GM11168 (cell line): ENCODE results near the gene CFAP61.
"Not testable (repeated sequence)": the region's sequence is repeated elsewhere in the genome, so short reads cannot be mapped to it uniquely, and the experiment has no call there.

Experiments
- in situ Hi-C: fragments of 300-500 bp; cut with MboI; formaldehyde crosslinking; loops from one replicate; pipeline ENCODE4 v1.12.0; 2022; ENCODE audit warnings: low sequenced_read_pairs; ENCODE audit not compliant: unreplicated experiment

Gene CFAP61

GRCh38 chr20:20223981-20224380 is 171.6 kb downstream of the CFAP61 start:
- in situ Hi-C loops, result no loop called here

GRCh38 chr20:20224806-20225205 is 172.5 kb downstream of the CFAP61 start:
- in situ Hi-C loops, result no loop called here

- in situ Hi-C loops, result no loop called here
Observed at GRCh38 chr20:20225325-20226043, 173.2 kb downstream of the CFAP61 start.

DNA sequence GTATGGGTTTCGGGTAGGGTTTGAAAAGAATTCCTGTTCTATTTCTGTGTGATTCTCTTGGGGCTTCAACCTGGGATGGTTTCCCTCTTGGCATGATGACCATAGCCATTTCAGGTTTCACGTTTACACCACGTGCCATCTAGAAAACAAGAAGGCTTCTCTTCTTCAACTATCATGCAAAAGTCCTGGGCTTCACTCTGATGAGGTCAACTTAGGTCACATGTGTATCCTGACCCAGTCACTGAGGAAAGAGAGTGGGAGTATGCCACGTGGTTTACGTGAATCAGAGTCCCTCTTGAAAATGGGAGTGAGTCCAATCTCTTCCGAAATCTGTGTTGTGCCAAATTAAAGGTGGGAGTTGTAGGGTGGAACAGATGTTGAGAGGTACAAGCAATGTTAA is 174.2 kb downstream of the CFAP61 start:
- in situ Hi-C loops, result no loop called here

- in situ Hi-C loops, result no loop called here
Observed at GRCh38 chr20:20227013-20227571, 174.8 kb downstream of the CFAP61 start.

DNA sequence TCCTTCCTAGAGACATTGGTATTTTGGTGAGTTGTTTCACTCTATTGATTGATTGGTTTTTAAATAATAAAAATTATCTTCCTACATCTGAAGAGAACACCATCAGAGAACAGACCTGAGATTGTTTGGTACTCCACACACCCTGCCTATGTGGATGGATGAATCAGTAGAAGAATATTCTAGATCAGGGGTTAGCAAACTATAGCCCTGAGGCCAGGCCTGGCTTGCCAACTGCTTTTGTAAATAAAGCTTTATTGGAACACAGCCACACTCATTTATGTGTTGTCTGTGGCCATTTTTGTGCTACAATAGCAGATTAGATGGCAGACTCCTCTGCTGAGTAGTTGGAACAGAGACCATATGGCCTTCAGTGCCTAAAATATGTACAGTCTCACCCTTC is 176.0 kb downstream of the CFAP61 start:
- in situ Hi-C loops, result no loop called here

- in situ Hi-C loops, result no loop called here
Observed at GRCh38 chr20:20229595-20229994, 177.3 kb downstream of the CFAP61 start.

DNA sequence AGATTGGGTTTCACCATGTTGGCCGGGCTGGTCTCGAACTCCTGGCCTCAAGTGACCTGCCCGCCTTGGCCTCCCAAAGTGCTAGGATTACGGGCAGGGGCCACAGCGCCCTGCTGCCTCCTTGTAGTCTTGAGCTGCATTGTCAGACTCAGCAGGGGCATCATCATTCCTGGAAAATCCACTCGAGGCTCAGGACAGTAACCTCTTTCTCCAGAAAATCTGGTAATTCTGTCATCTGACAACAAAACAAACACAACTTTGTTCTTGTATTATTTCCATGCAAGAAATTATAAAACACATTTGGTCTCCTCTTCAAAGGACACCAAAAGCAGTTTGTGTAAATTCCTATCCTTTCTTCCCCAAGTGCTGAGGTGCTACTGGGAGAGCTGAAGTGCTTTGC is 178.4 kb downstream of the CFAP61 start:
- in situ Hi-C loops, result no loop called here

DNA sequence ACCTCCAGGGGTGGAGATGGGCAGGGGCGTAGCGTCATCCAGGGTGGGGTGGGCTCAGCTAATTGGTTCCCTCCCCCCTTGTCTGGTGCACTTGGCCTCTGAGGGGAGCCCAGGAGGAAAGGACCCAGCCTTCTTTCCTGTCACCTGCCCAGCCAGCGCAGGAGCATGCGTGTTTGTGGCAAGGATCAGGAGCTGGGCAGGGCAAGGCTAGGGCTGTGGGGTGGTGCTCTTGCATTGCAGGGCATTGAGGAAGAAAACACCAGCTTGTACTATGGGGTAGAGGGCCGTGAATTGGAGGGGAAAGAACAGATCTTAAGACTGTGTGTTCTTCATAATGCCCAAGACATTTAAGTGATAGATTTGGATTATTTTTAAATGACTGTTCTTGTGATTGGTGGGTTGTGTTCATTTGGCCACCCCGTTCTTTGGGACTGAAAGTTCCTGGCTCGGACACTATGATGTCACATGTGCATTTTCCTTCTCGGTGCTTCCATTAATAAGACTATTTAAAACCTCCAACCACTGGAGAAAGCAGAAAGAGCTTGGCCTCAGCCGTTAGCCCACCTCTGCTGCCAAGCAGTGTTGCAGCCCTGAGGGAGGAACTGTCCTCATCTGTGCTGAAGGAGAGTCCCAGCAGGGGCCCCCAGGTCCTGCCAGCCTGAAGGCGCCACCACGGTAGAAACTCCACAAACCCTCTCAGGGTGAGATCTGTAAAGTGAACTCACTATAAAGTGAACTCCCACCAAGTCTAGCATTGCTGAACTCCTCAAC is 179.4 kb downstream of the CFAP61 start:
- in situ Hi-C loops, result no loop called here

- in situ Hi-C loops, result no loop called here
Observed at GRCh38 chr20:20233041-20233514, 180.7 kb downstream of the CFAP61 start.

DNA sequence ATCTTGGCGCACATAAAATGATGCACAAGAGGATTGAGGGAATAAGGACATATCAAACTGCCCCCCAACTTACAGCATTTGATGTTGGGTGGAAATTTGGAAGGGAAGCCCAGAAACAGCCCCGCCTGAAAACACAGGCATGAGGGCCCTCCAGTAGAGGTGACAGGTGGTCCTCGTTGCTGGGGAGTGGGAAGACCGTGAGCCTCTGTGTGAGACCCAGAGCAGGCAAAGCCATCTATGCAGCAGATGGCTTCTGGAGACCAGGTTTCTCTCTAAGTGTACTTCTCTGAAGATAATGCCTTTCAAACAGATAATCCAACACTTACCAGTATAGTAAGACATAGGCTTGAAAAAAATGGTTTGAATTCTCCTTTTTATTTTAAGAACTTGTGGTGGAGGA is 183.3 kb downstream of the CFAP61 start:
- in situ Hi-C loops, result loop anchor here (5.0 kb wide), 1 partner anchor 148 kb away; no protein-coding TSS in a partner anchor

- in situ Hi-C loops, result loop anchor here (5.0 kb wide), 1 partner anchor 150 kb away; no protein-coding TSS in a partner anchor
Observed at GRCh38 chr20:20237093-20237959, 185.0 kb downstream of the CFAP61 start.

- in situ Hi-C loops, result no loop called here
Observed at GRCh38 chr20:20241976-20242375, 189.6 kb downstream of the CFAP61 start.

DNA sequence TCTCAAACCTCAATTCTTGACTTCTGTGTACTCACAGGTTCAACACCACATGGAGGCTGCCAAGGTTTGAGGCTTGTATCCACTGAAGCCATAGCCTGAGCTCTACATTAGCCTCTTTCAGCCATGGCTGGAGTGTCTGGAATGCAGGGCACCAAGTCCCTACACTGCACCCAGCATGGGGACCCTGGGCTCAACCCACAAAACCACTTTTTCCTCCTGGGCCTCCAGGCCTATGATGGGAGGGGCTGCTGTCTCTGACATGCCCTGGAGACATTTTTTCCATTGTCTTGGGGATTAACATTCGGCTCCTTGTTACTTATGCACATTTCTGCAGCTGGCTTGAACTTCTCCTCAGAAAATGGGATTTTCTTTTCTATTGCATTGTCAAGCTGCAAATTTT is 192.1 kb downstream of the CFAP61 start:
- in situ Hi-C loops, result not testable (repeated sequence)

DNA sequence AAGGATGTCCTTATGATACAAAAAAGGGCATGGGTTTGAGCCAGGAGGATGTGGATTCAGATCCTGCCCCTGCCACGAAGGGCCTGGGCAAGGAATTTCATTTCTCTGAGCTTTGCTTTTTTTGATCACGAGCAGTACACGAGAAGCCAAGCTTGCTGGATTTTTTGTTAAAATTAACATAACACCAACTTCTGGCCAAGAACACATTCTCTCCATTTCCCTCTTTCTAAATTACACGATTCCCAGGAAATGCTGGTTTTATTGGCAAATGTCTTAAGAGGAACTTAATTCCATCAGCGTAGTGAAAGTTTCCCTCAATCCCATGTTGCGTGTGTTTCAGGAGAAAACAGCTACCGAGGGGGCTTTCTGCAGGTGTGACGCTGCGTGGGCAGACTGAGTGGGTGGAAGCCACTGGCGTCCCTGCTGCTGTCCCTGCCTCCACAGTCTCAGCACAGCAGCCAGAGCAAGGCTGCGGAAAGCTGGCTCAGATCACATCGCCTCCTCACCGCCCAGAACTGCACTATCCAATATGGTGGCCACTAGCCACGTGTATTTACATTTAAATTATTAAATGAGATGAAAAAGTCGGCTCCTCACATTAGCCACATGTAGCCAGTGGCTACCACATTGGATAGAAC is 194.8 kb downstream of the CFAP61 start:
- in situ Hi-C loops, result no loop called here

- in situ Hi-C loops, result no loop called here
Observed at GRCh38 chr20:20248620-20249200, 196.4 kb downstream of the CFAP61 start.

DNA sequence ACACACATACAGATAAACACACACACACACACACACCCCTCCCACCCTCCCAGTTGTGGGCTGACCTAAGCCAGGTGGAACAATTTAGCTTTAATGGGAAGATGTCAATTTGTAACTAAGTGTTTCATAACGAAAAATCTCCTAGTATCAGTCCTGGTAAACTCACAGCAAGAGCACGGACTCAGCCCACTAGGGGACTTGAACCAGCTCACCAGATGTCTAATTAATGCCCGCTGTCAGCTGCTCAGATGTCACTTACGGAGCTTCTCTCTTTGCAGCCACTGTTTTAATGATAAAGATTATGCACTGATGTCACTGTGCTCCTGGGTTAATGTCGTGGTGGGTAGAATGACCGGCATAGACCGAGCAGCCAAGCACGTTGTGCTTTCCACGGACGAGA is 199.0 kb downstream of the CFAP61 start:
- in situ Hi-C loops, result no loop called here

- in situ Hi-C loops, result no loop called here
Observed at GRCh38 chr20:20251836-20252235, 199.5 kb downstream of the CFAP61 start.

- in situ Hi-C loops, result no loop called here
Observed at GRCh38 chr20:20253039-20253743, 200.9 kb downstream of the CFAP61 start.
